Prostate gland (tissue), 2 donors: Measurements from ENCODE around the gene PRR5L.

Experiments used
- CTCF ChIP-seq, 4 experiments: fragments of 200-600 bp in 2 of 4; fragments of 450-650 bp in 2 of 4; sonication (generic) in 2 of 4; IDR thresholded peaks; 1 replicate in 3 of 4; 2 replicates in 1 of 4; pipeline ENCODE4 v1.5.1; 2016 to 2019; ENCODE audit warnings: antibody characterized with exemption in 4 of 4, mild to moderate bottlenecking in 2 of 4, moderate library complexity in 2 of 4
- POLR2A ChIP-seq: fragments of 450-650 bp; IDR thresholded peaks from one replicate; pipeline ENCODE4 v1.6.1; 2016; ENCODE audit warnings: antibody characterized with exemption, mild to moderate bottlenecking
- POLR2AphosphoS5 ChIP-seq: sonication (generic); formaldehyde crosslinking; IDR thresholded peaks from one replicate; pipeline ENCODE4 v1.6.1; 2017; ENCODE audit warnings: antibody characterized with exemption

- TF ChIP-seq CTCF (IDR thresholded peaks at IDR 0.05), result no peak
- no peak for TF ChIP-seq POLR2AphosphoS5
- no peak for TF ChIP-seq POLR2A
These were observed 75.1 kb downstream of the PRR5L start for GRCh38 chr11:36371181-36371580.
